ENCODE data around the gene AP4S1.
"Not testable (repeated sequence)": the region's sequence is repeated elsewhere in the genome, so short reads cannot be mapped to it uniquely, and the experiment has no call there.

Gene AP4S1

DNA sequence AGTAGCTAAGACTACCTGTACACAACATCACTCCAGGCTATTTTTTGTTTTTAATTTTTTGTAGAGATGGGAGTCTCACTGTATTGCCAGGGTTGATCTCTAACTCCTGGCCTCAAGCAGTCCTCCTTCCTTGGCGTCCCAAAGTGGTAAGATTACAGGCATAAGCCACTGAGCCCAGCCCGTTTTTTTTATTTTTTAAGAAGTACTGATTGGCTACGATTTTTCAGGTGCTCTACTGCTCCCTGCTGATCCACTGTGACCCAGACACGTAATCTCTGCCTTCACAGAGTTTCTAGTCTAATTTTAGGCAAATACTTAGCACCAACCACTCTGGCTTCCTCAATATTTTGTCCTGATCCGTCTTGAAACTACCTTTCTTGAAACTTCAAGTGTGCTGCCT, 5.0 kb downstream of the AP4S1 start:
- TF ChIP-seq, protein P1, sequence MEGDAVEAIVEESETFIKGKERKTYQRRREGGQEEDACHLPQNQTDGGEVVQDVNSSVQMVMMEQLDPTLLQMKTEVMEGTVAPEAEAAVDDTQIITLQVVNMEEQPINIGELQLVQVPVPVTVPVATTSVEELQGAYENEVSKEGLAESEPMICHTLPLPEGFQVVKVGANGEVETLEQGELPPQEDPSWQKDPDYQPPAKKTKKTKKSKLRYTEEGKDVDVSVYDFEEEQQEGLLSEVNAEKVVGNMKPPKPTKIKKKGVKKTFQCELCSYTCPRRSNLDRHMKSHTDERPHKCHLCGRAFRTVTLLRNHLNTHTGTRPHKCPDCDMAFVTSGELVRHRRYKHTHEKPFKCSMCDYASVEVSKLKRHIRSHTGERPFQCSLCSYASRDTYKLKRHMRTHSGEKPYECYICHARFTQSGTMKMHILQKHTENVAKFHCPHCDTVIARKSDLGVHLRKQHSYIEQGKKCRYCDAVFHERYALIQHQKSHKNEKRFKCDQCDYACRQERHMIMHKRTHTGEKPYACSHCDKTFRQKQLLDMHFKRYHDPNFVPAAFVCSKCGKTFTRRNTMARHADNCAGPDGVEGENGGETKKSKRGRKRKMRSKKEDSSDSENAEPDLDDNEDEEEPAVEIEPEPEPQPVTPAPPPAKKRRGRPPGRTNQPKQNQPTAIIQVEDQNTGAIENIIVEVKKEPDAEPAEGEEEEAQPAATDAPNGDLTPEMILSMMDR (IDR thresholded peaks at IDR 0.05; ENCODE audit: extremely low read depth, missing control alignments) = no peak
- DNase-seq (ENCODE audit: low spot score) = no peak

DNA sequence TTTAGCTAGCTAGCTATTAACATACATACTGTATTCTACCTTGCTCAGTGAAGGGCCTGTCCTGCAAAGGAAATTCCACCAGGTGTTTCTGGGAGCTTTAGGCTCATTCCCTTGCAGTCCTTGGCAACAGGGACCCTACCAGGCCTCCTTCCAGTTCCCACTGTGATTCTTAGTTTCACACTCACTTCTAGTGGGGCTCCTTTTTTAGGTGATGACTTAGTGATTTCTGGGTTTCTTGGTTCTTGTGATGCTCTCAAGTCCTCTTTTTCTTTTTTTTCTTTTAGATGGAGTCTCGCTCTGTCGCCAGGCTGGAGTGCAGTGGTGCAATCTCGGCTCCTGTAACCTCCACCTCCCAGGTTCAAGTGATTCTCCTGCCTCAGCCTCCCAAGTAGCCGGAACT, 11.1 kb downstream of the AP4S1 start:
- no peak for DNase-seq (ENCODE audit: low spot score)
- TF ChIP-seq, protein P1 (IDR thresholded peaks at IDR 0.05; ENCODE audit: extremely low read depth, missing control alignments) = no peak

DNA sequence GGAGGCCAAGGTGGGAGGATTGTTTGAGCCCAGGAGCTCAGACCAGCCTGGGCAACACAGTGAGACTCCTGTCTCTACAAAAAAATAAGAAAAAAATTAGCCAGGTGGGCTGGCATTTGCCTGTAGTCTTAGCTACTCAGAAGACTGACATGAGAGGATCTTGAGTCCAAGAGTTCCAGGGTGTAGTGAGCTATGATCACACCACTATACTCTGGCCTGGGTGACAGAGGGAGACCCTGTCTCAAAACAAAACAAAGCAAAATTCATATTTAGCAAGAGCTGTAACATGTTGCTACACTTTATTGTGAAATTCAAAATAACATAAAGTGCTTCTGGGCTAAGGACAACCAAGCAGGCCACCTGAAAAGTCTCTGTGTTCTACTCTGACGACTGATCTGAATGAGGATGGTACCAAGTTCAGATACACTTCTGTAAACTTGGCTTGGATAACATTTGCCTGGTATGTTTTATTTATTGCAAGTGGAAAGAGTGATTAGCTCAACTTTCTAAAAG, 12.3 kb downstream of the AP4S1 start:
- no peak for DNase-seq (ENCODE audit: low spot score)
- TF ChIP-seq, protein P1 (IDR thresholded peaks at IDR 0.05; ENCODE audit: extremely low read depth, missing control alignments) = no peak

DNA sequence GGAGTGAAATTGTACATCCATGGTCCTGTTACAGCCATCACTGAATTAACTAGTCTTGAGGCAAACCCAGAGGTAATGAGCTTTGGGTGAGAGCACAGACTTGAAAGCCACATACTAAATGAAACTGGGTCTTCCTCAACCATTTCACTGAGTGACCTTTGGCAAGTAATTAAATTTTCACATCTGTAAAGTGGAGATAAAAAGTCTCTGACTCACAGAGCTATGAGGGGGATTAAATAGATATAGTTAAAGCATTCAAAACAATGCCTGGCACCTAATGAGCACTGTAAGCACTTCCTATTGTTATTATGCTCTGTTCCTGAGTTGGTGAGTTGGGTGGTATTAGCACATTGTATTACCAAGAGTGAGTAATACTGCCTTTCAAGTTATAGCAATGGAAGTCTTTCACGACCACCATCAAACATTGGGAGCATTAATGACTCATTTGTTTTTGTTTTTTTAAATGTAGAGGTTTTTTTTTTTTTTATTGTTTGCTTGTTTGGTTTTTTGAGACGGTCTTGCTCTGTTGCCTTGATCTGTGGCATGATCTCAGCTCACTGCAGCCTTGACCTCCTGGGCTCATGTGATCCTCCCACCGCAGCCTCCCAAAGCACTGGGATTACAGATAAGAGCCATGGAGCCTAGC, 13.2 kb downstream of the AP4S1 start:
- DNase-seq (ENCODE audit: low spot score) = no peak
- TF ChIP-seq, protein P1 (IDR thresholded peaks at IDR 0.05; ENCODE audit: extremely low read depth, missing control alignments) = no peak

DNA sequence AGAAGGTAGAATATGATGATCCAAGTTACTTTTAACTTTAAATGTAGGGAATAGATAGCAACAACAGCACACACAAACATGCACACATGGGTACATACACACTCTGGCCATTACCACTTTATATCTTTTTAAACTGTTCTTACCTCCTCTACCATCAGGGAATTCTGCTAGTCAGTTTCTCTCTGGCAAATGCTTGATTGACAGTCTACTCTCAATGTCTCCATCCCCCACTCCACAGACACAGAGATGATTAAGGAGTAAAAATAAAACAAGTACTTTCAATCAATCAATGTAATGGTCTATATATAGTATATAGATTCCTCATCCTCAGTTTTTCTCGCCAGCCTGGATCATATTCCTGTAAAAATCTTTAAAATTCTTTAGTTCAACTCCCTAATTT, 16.9 kb downstream of the AP4S1 start:
- no peak for DNase-seq (ENCODE audit: low spot score)

DNA sequence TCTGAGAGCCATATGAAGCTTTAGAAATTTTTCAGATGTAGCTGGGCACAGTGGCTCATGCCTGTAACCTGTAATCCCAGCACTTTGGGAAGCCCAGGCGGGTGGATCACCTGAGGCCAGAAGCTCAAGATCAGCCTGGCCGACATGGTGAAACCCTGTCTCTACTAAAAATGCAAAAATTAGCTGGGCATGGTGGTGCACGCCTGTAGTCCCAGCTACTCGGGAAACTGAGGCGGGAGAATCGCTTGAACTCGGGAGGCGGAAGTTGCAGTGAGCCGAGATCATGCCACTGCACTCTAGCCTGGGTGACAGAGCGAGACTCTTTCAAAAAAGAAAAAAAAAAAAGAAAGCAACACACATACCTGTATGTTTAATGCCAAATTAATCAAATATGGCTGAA, 17.4 kb downstream of the AP4S1 start:
- DNase-seq (ENCODE audit: low spot score) = not testable (repeated sequence)

More for the DNA sequence above, 16.9 kb downstream of the AP4S1 start:
- TF ChIP-seq, protein P1 (IDR thresholded peaks at IDR 0.05; ENCODE audit: extremely low read depth, missing control alignments) = no peak

DNA sequence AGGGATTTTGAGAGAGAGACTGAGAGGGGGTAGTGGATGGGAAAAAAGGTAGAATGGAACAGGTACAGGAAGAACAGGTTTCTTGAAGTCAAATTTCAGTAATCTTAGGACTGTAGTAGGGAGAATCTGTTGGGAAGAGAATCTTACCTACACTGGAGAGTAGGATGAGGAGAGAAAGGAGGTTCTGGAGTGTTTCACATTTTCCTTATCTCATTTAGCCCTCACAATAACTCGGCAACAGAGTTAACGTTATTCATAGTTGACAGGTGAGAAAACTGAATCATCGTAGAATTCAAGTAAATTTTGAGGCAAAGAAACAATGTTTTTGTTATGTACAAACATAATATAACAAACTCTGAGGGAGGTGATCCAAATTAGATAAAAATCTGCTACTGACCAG, 17.9 kb downstream of the AP4S1 start:
- DNase-seq (ENCODE audit: low spot score) = no peak
- TF ChIP-seq, protein P1 (IDR thresholded peaks at IDR 0.05; ENCODE audit: extremely low read depth, missing control alignments) = no peak

DNA sequence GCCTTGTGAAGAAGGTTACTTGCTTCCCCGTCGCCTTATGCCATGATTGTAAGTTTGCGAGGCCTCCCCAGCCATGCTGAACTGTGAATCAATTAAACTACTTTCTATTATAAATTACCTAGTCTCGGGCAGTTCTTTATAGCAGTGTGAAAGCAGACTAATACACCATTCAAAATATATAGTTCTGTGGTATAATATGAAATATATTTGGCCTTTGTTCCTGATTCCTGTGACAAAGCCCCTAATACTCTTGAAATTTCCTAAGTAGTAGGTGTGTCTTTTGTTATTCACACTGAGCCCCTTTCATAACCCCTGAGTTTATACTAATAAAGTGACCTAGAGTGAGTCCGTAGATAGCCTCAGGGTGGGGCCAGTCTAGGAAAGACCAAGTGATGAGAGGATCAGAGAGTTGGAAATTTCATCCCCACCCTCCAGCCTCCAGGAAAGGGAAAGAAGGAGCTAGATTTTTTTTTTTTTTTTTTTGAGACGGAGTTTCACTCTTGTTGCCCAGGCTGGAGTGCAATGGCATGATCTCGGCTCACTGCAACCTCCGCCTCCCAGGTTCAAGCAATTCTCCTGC, 20.1 kb downstream of the AP4S1 start:
- no peak for DNase-seq (ENCODE audit: low spot score)
- TF ChIP-seq, protein P1 (IDR thresholded peaks at IDR 0.05; ENCODE audit: extremely low read depth, missing control alignments) = no peak

Data from GM20000 (cell line).